ENCODE measurements around the gene MRPS16. TPM values are rescaled to one million over a fixed set of nuclear protein-coding genes. Genes with fewer than 3 reads are reported as not detected.

Gene MRPS16
- total and polyA plus RNA-seq, 2 of the 13 experiments (the other 11 are each of a cell fraction or from before 2014, with no cell fraction given) = 70.1 to 135 TPM

DNA sequence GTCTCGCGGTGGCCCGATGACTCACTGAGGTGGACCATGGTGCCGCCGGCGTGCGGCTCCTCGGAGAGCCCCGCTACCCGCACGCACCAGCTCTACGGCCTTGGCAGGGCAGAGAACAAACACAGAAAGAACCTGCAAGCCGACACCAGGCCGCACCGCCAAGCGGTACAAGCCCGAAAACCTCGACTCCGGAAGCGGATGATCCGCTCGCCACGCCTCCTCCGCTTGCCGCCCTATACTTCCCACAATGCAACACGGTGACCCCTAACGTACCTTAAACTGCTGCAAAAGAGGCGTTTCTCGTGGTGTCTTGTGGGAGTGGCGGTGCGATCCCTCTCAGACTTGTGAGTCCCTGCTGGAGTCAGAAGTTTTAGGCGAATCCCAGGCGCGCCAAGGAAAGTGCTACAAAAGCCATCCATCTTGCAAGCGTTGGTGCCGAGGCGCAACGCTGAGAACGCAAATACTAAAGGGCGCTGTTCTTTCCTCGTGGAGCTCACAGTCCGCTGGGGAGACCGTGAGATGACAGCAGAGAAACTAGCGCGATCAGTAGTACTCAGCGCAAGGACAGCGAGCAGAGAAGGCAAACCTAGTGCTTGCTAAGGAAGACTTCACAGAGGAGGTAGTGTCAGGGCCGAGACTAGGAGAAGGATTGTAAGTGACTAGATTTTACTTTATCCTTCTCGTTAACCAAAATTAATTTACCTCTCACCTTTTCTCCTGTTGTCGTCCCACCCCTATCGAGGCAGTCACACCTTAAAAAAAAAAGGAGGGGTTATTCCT, at the start of gene MRPS16 (continued):
- TF ChIP-seq LCORL (IDR thresholded peaks at IDR 0.05) = no peak
- TF ChIP-seq LCORL (CRISPR knock-in tag; IDR thresholded peaks at IDR 0.05) = peak; percentile 63
- peak; percentile 49 for TF ChIP-seq SMAD3 (CRISPR knock-in tag; IDR thresholded peaks at IDR 0.05)
- TF ChIP-seq NR2F1 (CRISPR knock-in tag; IDR thresholded peaks at IDR 0.05) = peak in 1 of 2 experiments; percentile 36; a peak in 1 of 4 replicates
- peak; percentile 92 for TF ChIP-seq E2F1 (CRISPR knock-in tag; IDR thresholded peaks at IDR 0.05)
- peak; percentile 42; the same call in 1 of the 2 replicates for TF ChIP-seq ARHGAP35 (CRISPR knock-in tag; IDR thresholded peaks at IDR 0.05; ENCODE audit: borderline replicate concordance)
- TF ChIP-seq ZNF362 (CRISPR knock-in tag; IDR thresholded peaks at IDR 0.05; ENCODE audit: borderline replicate concordance) = peak; percentile 28; the same call in 1 of the 2 replicates
- peak; percentile 89 to 90 for TF ChIP-seq HMGXB4 (CRISPR knock-in tag; IDR thresholded peaks at IDR 0.05; ENCODE audit: borderline replicate concordance in 1 of 2, low read depth in 1 of 2)
- TF ChIP-seq ZNF746 (CRISPR knock-in tag; IDR thresholded peaks at IDR 0.05) = peak; percentile 51; the same call in 1 of the 2 replicates
- TF ChIP-seq ZNF251 (CRISPR knock-in tag; IDR thresholded peaks at IDR 0.05) = no peak
- TF ChIP-seq CREM (IDR thresholded peaks at IDR 0.05) = peak; percentile 92
- TF ChIP-seq CREM (CRISPR knock-in tag; IDR thresholded peaks at IDR 0.05) = no peak
- TF ChIP-seq ZNF451 (CRISPR knock-in tag; IDR thresholded peaks at IDR 0.05) = 0 out of 2 replicates have a peak, but pooled peaks have one; percentile 57
- TF ChIP-seq, protein P1, sequence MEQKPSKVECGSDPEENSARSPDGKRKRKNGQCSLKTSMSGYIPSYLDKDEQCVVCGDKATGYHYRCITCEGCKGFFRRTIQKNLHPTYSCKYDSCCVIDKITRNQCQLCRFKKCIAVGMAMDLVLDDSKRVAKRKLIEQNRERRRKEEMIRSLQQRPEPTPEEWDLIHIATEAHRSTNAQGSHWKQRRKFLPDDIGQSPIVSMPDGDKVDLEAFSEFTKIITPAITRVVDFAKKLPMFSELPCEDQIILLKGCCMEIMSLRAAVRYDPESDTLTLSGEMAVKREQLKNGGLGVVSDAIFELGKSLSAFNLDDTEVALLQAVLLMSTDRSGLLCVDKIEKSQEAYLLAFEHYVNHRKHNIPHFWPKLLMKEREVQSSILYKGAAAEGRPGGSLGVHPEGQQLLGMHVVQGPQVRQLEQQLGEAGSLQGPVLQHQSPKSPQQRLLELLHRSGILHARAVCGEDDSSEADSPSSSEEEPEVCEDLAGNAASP (CRISPR knock-in tag; IDR thresholded peaks at IDR 0.05; ENCODE audit: borderline replicate concordance) = peak; percentile 79
- peak; percentile 97 for TF ChIP-seq KMT2A (CRISPR knock-in tag; IDR thresholded peaks at IDR 0.05)
- TF ChIP-seq CHD4 (IDR thresholded peaks at IDR 0.05; ENCODE audit: borderline replicate concordance, low read length) = no peak
- peak; percentile 96 for TF ChIP-seq SIN3A (IDR thresholded peaks at IDR 0.05; ENCODE audit: borderline replicate concordance, low read depth, low read length)
- peak; percentile 61; the same call in 1 of the 2 replicates for TF ChIP-seq SALL2 (CRISPR knock-in tag; IDR thresholded peaks at IDR 0.05)
- no peak for TF ChIP-seq PRPF4 (IDR thresholded peaks at IDR 0.05; ENCODE audit: low read depth, low read length, poor library complexity, severe bottlenecking)
- TF ChIP-seq ZNF562 (CRISPR knock-in tag; IDR thresholded peaks at IDR 0.05; ENCODE audit: borderline replicate concordance) = no peak
- TF ChIP-seq AKAP8 (CRISPR knock-in tag; IDR thresholded peaks at IDR 0.05) = no peak
- peak; percentile 67; the same call in 1 of the 2 replicates for TF ChIP-seq ZNF772 (CRISPR knock-in tag; IDR thresholded peaks at IDR 0.05)
- TF ChIP-seq TRIM24 (CRISPR knock-in tag; IDR thresholded peaks at IDR 0.05) = no peak
